Amniotic stem cell (primary cell): ENCODE results near the gene ACBD6.
A peak's percentile ranks its signal among the peaks of the same experiment; 100 is the strongest.

ENCODE experiments used
- DNase-seq: peaks from one replicate; lab custom pipeline; 2025; lab: John Stamatoyannopoulos, UW

The ACBD6 gene

DNA sequence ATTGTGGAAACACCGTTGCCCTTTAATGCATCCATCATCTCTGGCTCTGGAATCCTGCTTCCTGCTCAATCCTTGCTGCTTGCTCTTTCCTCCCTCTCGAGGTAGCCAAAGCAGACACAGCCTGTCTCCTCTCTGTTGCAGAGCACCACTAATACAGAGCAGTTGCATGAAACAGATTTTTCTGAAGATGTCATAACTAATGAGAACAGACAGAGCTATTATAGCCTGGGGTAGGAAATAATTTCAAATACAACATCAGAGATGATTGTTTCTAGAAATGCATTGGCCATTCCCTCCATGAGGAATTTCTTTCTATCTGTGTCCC is 23.3 kb upstream of the ACBD6 start:
- no peak for DNase-seq

DNA sequence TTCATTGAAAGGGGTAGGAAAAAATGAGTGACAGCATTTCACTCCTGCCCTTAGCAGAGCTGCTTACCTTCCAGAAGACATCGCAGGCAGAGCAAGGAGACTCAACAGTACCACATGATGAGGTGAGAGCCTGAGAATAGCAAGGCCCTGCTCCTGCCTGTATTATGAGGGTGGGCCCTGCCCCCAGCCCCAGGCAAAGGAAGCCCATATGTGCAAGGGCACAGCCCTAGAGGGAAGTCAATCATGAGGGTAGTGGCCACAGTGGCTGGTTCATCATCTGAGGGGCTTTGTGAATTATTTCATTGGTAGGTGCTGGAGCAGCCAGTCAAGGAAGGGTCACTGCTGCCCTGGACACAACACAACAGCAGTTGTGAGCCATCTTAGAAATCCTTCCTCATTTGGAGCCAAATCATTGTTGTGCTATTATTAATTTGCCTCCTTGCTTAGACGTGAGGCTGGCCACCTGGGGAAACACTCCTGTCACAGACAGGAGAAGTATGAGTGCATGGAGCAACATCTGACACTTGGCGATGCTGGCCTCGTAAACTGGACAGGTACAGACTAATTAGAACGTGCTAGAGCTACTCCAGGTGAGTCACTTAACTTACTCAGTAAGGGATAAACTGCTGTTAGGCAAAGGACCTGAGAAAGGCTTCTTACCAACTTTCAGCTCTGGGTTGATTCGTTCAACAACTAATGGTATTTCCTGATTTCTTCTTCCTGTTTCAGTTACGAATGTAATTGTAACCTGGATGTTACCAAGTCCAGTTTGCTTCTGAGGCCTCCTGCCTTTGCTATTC is 22.7 kb upstream of the ACBD6 start:
- no peak for DNase-seq

DNA sequence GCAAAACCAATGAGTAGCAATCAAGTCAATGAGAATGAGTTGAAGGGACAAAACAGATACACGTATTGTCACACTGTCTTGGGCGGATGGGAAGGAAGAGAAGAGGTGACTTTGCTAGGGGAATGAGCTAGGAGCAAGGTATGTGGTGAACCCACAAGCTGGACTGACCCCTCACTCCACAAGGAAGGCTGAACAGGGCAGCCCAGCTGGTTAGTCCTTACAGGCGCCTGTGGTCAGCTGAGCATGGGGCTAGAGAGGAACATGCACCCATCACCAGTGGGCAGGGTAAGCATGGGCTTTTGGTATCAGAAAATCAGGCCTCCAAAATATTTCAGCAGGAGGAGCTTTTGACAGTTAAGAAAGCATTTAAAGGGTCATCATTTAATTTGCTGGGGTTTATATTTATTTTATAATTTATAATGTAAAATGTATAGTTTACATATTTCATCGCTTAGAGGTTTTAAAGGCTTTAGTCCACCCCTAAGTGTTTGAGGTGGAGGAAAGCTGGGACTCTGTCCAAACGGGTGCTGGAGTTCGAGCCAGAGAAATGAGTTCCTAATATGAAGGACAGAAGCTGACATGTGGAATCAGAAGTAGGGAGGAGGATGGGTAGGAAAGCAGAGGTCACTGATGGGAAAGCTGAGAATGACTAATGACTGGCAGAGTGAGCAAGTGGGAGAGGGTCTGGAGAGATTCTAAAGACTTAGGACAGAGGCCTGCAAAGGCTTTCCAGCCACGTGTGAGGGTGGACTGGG is 22.0 kb upstream of the ACBD6 start:
- DNase-seq = no peak

- no peak for DNase-seq
Measured at GRCh38 chr1:180522213-180522515, 19.8 kb upstream of the ACBD6 start.

- no peak for DNase-seq
Measured at GRCh38 chr1:180521474-180522212, 19.3 kb upstream of the ACBD6 start.

- no peak for DNase-seq
Measured at GRCh38 chr1:180519846-180520245, 17.5 kb upstream of the ACBD6 start.

DNA sequence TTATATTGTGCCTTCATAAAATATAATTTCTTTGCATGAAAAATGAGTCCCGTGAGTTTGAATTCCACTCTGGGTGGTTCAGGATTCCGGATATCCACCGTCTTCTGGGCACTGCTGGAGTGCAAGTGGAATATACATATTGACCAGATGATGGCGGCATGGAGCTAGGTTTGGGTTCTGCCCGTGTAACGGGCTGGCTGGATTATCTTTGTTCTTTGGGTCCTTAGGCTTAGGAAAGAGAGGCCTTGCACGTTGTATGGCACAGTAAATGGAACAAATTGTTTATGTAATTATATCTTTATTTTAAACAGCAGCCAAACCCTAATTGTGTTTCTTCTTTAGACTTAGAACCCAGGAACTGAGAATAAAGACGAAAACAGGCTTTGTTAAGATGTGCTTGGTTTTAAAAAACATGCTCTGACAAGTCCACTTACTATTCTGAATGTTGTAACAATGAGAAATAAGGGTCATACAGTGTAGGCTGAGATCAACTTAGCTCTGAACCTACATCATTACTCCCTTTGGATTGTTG is 13.5 kb upstream of the ACBD6 start:
- peak; percentile 46 for DNase-seq

GRCh38 chr1:180515364-180515763 is 13.0 kb upstream of the ACBD6 start:
- DNase-seq = no peak

- no peak for DNase-seq
Measured at GRCh38 chr1:180513531-180513930, 11.2 kb upstream of the ACBD6 start.

DNA sequence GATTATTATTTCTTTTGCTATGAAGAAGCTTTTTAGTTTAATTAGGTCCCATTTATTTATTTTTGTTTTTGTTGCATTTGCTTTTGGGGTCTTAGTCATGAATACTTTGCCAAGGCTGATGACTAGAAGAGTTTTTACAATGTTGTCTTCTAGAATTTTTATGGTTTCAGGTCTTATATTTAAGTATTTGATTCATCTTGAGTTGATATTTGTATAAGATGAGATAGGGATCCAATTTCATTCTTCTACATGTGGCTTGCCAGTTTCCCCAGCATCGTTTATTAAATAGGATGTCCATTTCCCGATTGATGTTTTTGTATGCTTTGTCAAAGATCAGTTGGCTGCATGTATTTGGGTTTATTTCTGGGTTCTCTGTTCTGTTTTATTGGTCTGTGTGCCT is 8.5 kb upstream of the ACBD6 start:
- no peak for DNase-seq

DNA sequence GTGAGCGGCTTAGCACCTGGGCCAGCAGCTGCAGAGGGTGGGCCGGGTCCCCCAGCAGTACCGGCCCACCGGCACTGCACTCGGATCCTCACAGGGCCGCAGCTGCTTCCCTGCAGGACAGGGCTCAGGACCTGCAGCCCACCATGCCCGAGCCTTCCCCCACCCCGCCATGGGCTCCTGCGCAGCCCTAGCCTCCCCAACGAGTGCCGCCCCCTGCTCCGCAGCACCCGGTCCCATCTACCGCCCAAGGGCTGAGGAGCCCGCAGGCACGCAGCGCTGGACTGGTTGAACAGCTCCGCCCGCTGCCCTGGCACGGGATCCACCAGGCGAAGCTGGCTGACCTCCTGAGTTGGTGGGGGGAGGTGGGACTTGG is 6.3 kb upstream of the ACBD6 start:
- DNase-seq = no peak

- peak; percentile 5 for DNase-seq
Measured at GRCh38 chr1:180507795-180508724, 5.7 kb upstream of the ACBD6 start.

DNA sequence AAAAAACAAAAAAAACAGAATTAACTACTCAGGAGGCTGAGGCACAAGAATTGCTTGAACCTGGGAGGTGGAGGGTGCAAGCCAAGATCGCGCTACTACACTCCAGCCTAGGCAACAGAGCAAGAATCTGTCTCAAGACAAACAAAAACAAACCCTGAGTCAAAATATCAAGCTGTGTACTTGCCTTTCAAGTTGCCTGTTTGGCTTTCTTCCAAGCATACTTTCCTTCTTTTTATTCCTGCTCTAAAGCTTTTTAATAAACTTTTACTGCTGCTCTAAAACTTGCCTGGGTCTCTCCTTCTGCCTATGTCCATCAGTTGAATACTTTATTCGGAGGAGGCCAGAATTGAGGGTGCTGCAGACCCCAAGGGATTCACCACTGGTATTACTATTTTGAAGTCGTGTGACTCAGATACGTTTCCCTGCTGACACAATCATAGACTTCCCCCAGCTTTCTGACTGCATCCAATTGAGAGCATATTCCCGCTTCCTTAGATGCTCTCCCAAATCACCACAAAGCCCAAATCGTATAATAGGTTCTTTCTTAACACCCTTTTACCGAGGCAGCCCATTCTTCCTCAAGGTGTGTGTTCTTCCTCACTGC is 3.5 kb upstream of the ACBD6 start:
- DNase-seq = no peak

GRCh38 chr1:180504186-180504585 is 1.8 kb upstream of the ACBD6 start:
- DNase-seq = no peak

DNA sequence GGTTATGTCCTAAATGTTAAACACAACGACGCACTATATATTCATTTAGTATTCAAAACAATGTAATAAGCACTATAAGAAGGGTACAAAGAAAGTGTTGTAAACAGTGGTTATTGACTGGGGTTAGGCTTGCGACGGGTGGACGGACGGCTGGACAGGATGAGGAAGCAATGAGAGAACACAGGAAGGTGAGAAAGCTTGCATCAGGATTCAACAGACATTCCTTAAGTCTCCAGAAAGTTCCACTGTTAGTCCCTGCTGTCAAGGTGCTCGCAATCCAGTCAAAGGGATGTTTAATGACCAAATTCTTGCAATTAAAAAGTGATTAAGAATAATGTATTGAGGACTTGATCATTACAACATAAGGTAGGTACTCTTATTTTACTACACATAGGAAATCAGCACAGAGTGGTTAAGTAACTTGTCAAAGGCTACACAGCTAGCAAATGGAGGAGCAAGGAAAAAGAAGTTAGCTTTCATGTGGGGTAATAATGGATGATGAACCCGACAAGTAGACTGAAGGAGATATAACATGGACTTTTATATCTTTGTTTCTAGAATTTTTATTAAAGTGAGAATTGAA is 994 bp upstream of the ACBD6 start:
- no peak for DNase-seq

- DNase-seq = no peak
Measured at GRCh38 chr1:180501865-180502360, 464 bp downstream of the ACBD6 start.

DNA sequence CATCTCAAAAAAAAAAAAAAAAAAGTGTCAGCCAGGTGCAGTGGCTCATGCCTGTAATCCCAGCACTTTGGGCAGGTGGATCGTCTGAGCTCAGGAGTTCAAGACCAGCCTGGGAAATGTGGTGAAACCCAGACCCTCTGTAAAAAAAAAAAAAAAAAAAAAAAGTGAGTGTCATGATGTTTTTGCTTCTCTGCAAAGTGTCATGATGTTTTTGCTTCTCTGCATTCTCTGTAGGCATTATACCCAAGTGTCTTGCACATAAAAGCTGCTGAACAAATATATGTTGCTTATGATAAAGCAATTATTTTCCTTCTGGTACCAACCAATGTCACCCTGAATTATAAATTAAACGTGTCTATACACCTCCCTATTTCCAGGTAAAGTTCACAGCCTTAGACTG is 1.7 kb downstream of the ACBD6 start:
- no peak for DNase-seq

DNA sequence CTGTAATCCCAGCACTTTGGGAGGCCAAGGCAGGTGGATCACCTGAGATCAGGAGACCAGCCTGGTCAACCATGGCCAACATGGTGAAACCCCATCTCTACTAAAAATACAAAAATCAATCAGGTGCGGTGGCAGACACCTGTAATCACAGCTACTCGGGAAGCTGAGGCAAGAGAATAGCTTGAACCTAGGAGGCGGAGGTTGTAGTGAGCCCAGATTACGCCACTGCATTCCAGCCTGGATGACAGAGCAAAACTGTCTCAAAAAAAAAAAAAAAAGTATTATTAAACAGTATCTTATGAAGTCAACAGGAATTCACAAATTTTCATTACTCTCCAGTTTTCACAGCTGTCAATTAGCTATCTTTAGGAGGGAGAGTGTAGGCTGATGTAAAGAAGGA is 3.8 kb downstream of the ACBD6 start:
- DNase-seq = no peak

DNA sequence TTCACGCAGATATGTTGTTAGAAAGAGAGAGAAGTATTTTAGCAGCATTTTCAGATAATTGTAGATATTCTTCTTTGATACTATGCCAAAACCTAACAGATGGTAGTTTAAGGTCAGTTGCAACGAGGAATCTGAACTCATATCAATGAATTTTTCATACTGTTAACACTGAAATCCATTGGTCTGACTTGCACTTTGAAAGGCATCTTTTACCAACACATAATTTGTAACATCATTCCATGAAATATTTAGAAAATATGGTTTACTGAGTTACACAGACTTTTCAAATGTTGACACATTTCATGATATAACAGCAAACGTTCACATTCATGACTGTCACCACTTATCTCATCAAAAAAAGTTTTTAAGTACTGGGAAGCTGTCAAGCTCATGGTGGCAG is 4.6 kb downstream of the ACBD6 start:
- DNase-seq = no peak

GRCh38 chr1:180494370-180494769 is 8.0 kb downstream of the ACBD6 start:
- no peak for DNase-seq

- DNase-seq = no peak
Measured at GRCh38 chr1:180489976-180490375, 12.4 kb downstream of the ACBD6 start.
